Thoracic aorta (tissue), 2 donors: ENCODE data around the gene HMGA1. TPM values are rescaled to one million over a fixed set of nuclear protein-coding genes. Genes with fewer than 3 reads are reported as not detected.

ENCODE experiments used
- ATAC-seq: fragments of 150-250 bp; one replicate; pipeline ENCODE4 v1.8.0; 2017; ENCODE audit warnings: low read depth; ENCODE audit not compliant: insufficient number of reproducible peaks, low FRiP score
- DNase-seq: peaks from one replicate; pipeline ENCODE4 v3.0.0-alpha.2; 2020; ENCODE audit warnings: low spot score
- H3K27ac ChIP-seq, 2 donors: fragments of 200-600 bp; sonication (generic); 1 replicate in 1 of 2; 2 replicates in 1 of 2; pipeline ENCODE4 v1.5.1; 2016; ENCODE audit warnings: mild to moderate bottlenecking in 2 of 2, moderate library complexity in 2 of 2
- H3K27me3 ChIP-seq: fragments of 200-600 bp; sonication (generic); replicated peaks from 2 replicates; pipeline ENCODE4 v1.6.0; 2016; ENCODE audit warnings: mild to moderate bottlenecking; ENCODE audit not compliant: insufficient read depth
- H3K36me3 ChIP-seq: fragments of 200-600 bp; sonication (generic); one replicate; pipeline ENCODE4 v1.5.1; 2016
- H3K4me1 ChIP-seq, 2 donors: fragments of 200-600 bp; sonication (generic); 1 replicate in 1 of 2; 2 replicates in 1 of 2; pipeline versions ENCODE4 v1.5.1 to v1.6.0; 2016; ENCODE audit warnings: low read depth in 2 of 2, mild to moderate bottlenecking in 1 of 2; ENCODE audit not compliant: control insufficient read depth in 1 of 2
- H3K4me3 ChIP-seq: fragments of 200-600 bp; sonication (generic); 2 replicates; pipeline ENCODE4 v1.5.1; 2016; ENCODE audit warnings: mild to moderate bottlenecking
- H3K9me3 ChIP-seq: fragments of 200-600 bp; sonication (generic); 2 replicates; pipeline ENCODE4 v1.5.1; 2016
- total RNA-seq, 2 donors: library from RNA; depleted of rRNA; stranded (reverse); fragments of >200 nt; gene quantifications; one replicate each; pipeline versions ENCODE4 v1.1.0 to v1.2.3, GENCODE V29; 2016
- TF ChIP-seq, protein P1 (sequence below): fragments of 200-600 bp; sonication (generic); IDR thresholded peaks from one replicate; pipeline ENCODE4 v1.5.1; 2019; ENCODE audit warnings: antibody characterized with exemption

Gene HMGA1
- total RNA-seq, 2 donors from 2014 or later, result 20.7 to 28.0 TPM

DNA sequence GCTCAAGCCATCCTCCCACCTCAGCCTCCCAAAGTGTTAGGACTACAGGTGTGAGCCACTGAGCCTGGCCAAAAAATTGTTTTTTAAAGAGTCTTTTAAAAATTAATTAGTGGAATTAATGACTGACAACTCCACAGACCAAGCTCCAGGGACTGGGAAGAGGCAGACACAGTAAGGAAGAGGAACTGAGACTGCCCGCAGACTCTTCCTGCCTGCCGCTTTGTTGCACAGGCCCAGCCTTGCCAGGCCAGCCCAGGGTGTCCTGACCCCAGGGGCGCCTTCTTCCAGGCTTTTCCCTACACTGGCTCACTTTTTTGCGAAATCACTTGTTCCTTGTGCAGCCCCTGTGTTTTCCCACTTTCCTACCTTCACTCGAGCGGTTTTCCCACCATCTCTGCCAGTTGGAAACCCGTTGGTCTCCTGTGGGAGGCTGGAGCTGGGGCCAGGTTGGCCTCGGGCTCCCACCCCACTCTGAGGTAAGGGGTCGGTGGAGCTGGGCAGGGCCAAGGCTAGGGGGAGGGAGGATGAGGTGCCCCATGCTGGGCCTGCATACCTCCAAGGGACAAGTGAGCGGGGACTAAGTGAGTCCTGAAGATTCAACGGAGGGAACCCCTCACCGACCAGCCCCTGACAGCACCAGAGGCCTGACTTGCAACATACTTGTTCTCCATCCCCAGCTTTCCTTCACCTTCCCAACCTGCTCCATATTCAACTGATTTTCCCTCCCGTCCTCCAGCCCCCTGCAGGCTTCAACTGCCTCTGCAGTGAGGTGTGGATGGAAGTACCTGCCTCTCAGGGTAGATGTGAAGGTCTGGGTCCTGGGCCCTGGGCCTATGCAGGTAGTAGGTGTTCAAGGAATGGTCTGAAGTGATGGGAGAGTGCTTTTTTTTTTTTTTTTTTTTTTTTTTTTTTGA, 35.6 kb downstream of the HMGA1 start:
- TF ChIP-seq, protein P1, sequence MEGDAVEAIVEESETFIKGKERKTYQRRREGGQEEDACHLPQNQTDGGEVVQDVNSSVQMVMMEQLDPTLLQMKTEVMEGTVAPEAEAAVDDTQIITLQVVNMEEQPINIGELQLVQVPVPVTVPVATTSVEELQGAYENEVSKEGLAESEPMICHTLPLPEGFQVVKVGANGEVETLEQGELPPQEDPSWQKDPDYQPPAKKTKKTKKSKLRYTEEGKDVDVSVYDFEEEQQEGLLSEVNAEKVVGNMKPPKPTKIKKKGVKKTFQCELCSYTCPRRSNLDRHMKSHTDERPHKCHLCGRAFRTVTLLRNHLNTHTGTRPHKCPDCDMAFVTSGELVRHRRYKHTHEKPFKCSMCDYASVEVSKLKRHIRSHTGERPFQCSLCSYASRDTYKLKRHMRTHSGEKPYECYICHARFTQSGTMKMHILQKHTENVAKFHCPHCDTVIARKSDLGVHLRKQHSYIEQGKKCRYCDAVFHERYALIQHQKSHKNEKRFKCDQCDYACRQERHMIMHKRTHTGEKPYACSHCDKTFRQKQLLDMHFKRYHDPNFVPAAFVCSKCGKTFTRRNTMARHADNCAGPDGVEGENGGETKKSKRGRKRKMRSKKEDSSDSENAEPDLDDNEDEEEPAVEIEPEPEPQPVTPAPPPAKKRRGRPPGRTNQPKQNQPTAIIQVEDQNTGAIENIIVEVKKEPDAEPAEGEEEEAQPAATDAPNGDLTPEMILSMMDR, result no peak
- DNase-seq (no peak), ATAC-seq (no peak)
- Histone ChIP-seq H3K27me3 (no peaks in the 10 kb centered on the region), H3K4me1 (peaks cover 0 to 2% of the 10 kb centered on the region in 2 donors), H3K4me3 (no peak overlapping the region), H3K36me3 (no peaks in the 10 kb centered on the region), H3K27ac (no peak overlapping the region), H3K9me3 (no peaks in the 10 kb centered on the region)

GRCh38 chr6:34273242-34273805, 36.7 kb downstream of the HMGA1 start:
- no peaks in the 10 kb centered on the region for H3K9me3 ChIP-seq
- DNase-seq (no peak), ATAC-seq (peak; percentile 42)
- H3K4me3 ChIP-seq, result no peak overlapping the region
- no peaks in the 10 kb centered on the region for H3K27me3 ChIP-seq
- H3K36me3 ChIP-seq, result no peaks in the 10 kb centered on the region
- peaks cover 0 to 2% of the 10 kb centered on the region in 2 donors for H3K4me1 ChIP-seq
- TF ChIP-seq, protein P1, result no peak
- H3K27ac ChIP-seq, result no peak overlapping the region

GRCh38 chr6:34274129-34274528, 37.5 kb downstream of the HMGA1 start:
- Histone ChIP-seq H3K4me1 (peaks cover 0 to 2% of the 10 kb centered on the region in 2 donors), H3K9me3 (no peaks in the 10 kb centered on the region), H3K4me3 (no peak overlapping the region), H3K27me3 (no peaks in the 10 kb centered on the region), H3K36me3 (no peaks in the 10 kb centered on the region), H3K27ac (no peak overlapping the region)
- DNase-seq (no peak), ATAC-seq (no peak)
- TF ChIP-seq, protein P1, result no peak

DNA sequence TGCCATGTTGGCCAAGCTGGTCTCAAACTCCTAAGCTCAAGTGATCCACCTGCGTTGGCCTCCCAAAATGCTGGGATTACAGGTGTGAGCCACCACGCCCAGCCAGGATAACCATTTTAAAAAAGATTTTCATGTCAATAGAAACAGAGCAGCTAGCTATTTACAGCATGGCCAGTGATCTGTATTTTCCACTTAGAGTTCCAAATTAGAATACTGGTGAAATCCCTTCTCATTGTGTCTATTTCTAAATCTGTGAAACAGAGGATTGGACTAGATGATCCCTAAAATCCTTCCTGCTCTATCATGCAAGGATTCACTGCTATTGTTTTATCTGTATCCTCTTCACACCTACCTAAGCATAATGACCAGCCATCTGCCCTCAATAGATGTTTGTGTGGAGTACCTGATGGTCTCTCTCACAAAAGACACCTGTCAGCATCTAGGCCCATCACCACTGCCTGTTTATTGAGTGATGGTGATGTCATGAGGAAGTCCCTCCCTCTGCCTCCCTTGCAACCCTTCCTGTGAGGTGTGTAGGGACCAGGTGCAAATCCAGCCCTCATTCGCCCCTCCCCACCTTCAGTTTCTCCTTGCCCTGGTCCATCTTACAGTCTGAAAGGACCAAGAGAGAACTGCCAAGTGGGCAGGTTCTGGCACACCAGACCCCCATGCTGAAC, 38.6 kb downstream of the HMGA1 start:
- Histone ChIP-seq H3K9me3 (no peaks in the 10 kb centered on the region), H3K36me3 (no peaks in the 10 kb centered on the region), H3K4me1 (peaks cover 0 to 2% of the 10 kb centered on the region in 2 donors), H3K27ac (no peak overlapping the region), H3K27me3 (no peaks in the 10 kb centered on the region), H3K4me3 (no peak overlapping the region)
- no peak for DNase-seq
- TF ChIP-seq, protein P1, result no peak
- ATAC-seq, result no peak

- Histone ChIP-seq H3K36me3 (no peaks in the 10 kb centered on the region), H3K9me3 (no peaks in the 10 kb centered on the region), H3K27me3 (no peaks in the 10 kb centered on the region), H3K27ac (no peak overlapping the region), H3K4me1 (peaks cover 0 to 2% of the 10 kb centered on the region in 2 donors), H3K4me3 (no peak overlapping the region)
- no peak for ATAC-seq
- TF ChIP-seq, protein P1, result no peak
- no peak for DNase-seq
Measured at GRCh38 chr6:34276191-34276590, 39.5 kb downstream of the HMGA1 start.
